Hepatocyte (in vitro differentiated cells): ENCODE data around the gene ARFIP1.

Source experiments
- EZH2 ChIP-seq: fragments of 200-600 bp; sonication (generic); IDR thresholded peaks from 2 replicates; pipeline ENCODE4 v1.6.1; 2016; ENCODE audit warnings: antibody characterized with exemption, mild to moderate bottlenecking, borderline replicate concordance
- EZH2phosphoT487 ChIP-seq: fragments of 200-600 bp; sonication (generic); IDR thresholded peaks from one replicate; pipeline ENCODE4 v1.6.1; 2018; ENCODE audit warnings: antibody characterized with exemption, mild to moderate bottlenecking, low read depth, moderate library complexity; ENCODE audit not compliant: unreplicated experiment, severe bottlenecking
- TF ChIP-seq, protein P1 (sequence below): fragments of 200-600 bp; sonication (generic); IDR thresholded peaks from 2 replicates; pipeline ENCODE4 v1.5.1; 2016; ENCODE audit warnings: antibody characterized with exemption, mild to moderate bottlenecking; ENCODE audit not compliant: poor library complexity

DNA sequence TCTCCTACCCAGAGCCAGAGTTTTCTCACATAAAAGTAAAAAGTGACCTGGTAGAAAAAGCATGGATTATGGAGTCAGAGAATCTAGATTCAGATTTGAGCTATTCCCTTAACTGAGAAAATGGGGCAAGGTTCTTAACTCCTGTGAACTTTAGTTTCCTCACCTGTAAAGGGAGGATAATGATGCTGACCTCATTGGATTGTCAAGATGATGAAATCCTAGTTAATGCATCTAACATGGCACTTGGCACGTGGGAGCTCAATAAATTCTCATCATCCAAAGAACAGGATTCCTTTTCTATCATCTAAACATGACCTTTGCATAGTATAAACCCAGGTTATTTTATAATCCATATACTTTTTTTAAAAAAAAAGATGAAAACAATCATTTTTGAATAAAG lies 175.0 kb downstream of the ARFIP1 start:
- TF ChIP-seq, protein P1, sequence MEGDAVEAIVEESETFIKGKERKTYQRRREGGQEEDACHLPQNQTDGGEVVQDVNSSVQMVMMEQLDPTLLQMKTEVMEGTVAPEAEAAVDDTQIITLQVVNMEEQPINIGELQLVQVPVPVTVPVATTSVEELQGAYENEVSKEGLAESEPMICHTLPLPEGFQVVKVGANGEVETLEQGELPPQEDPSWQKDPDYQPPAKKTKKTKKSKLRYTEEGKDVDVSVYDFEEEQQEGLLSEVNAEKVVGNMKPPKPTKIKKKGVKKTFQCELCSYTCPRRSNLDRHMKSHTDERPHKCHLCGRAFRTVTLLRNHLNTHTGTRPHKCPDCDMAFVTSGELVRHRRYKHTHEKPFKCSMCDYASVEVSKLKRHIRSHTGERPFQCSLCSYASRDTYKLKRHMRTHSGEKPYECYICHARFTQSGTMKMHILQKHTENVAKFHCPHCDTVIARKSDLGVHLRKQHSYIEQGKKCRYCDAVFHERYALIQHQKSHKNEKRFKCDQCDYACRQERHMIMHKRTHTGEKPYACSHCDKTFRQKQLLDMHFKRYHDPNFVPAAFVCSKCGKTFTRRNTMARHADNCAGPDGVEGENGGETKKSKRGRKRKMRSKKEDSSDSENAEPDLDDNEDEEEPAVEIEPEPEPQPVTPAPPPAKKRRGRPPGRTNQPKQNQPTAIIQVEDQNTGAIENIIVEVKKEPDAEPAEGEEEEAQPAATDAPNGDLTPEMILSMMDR, result no peak
- TF ChIP-seq EZH2, result no peak
- no peak for TF ChIP-seq EZH2phosphoT487
